BJ (cell line): ENCODE results near the gene MSL3B.
"Not testable (repeated sequence)": the region's sequence is repeated elsewhere in the genome, so short reads cannot be mapped to it uniquely, and the experiment has no call there.

Experiments
- CTCF ChIA-PET: fragments of 350-600 bp; formaldehyde crosslinking; extraction: SDS; loops from one replicate; lab custom pipeline; 2021; ENCODE audit warnings: antibody characterized with exemption, inconsistent platforms; lab: Yijun Ruan, JAX
- POLR2A ChIA-PET: fragments of 300-600 bp; sonication (Branson Sonifier 250); formaldehyde crosslinking; extraction: SDS; loops from one replicate; lab custom pipeline; 2021; ENCODE audit warnings: antibody characterized with exemption; lab: Charles Lee
- DNase-seq: peaks from one replicate; pipeline ENCODE4 v3.0.0-alpha.2; 2011; ENCODE audit warnings: low read depth
- H3K27me3 ChIP-seq: 2 replicates; pipeline ENCODE4 v1.6.0; 2011; ENCODE audit warnings: low read length; ENCODE audit not compliant: control insufficient read depth, insufficient read depth
- H3K36me3 ChIP-seq: 2 replicates; pipeline ENCODE4 v1.5.1; 2011; ENCODE audit warnings: low read length; ENCODE audit not compliant: control insufficient read depth, insufficient read depth
- H3K4me3 ChIP-seq: 2 replicates; pipeline ENCODE4 v1.5.1; 2011; ENCODE audit warnings: low read depth, mild to moderate bottlenecking, control low read depth, low read length
- TF ChIP-seq, protein P1 (sequence below): IDR thresholded peaks from 2 replicates; pipeline ENCODE4 v1.5.1; 2011; ENCODE audit warnings: low read depth, mild to moderate bottlenecking, control low read depth, inconsistent platforms, low read length, moderate library complexity; ENCODE audit not compliant: insufficient read depth

Gene MSL3B

DNA sequence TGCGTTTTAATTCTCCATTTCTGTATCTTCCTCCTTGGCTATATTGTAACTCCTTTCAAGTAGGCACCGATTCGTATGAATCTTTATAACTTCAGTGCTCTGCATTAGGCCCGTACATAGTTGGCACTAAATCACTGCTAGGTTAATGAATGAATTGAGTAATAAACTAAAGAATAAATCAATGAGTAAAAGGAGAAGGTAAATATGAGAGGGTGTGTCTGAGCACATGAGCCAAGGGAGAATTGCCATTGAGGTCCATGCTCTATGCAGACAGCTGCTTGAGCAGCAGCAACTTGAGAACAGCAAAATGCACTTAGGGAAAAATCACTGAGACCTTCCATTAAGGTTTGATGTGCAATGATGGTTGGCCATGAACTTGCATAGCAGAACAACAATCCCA lies 37.8 kb upstream of the MSL3B start:
- POLR2A ChIA-PET: no interaction called here
- no peak for DNase-seq

DNA sequence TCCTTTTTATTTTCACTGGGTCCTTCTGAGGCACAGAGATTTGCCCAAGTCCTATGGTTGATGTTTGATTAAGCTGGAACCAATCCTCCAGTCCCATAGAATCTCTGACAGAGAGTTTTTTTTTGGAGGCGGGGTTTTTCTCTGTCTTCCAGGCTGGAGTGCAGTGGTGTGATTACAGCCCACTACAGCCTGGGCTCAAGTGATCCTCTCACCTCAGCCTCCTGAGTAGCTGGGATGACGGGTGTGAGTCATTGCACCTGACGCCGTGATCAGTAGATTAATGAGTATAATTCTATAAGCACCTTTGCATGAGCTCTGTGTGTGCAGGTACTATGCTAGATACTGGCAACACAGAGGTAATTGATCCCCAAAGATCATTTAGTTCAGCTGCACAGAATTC lies 33.7 kb upstream of the MSL3B start:
- no peak overlapping the region for H3K4me3 ChIP-seq
- POLR2A ChIA-PET: no interaction called here
- H3K27me3 ChIP-seq: no peaks in the 10 kb centered on the region; the same call in 1 of the 2 replicates
- CTCF ChIA-PET: interaction anchor here (1.3 kb wide), 1 partner anchor 22 kb away, joined by 3 read pairs; no protein-coding TSS in a partner anchor
- TF ChIP-seq, protein P1, sequence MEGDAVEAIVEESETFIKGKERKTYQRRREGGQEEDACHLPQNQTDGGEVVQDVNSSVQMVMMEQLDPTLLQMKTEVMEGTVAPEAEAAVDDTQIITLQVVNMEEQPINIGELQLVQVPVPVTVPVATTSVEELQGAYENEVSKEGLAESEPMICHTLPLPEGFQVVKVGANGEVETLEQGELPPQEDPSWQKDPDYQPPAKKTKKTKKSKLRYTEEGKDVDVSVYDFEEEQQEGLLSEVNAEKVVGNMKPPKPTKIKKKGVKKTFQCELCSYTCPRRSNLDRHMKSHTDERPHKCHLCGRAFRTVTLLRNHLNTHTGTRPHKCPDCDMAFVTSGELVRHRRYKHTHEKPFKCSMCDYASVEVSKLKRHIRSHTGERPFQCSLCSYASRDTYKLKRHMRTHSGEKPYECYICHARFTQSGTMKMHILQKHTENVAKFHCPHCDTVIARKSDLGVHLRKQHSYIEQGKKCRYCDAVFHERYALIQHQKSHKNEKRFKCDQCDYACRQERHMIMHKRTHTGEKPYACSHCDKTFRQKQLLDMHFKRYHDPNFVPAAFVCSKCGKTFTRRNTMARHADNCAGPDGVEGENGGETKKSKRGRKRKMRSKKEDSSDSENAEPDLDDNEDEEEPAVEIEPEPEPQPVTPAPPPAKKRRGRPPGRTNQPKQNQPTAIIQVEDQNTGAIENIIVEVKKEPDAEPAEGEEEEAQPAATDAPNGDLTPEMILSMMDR: no peak
- DNase-seq: no peak
- H3K36me3 ChIP-seq: no peaks in the 10 kb centered on the region

More for the DNA sequence above, 37.8 kb upstream of the MSL3B start:
- no peak overlapping the region for H3K4me3 ChIP-seq
- TF ChIP-seq, protein P1: no peak
- H3K36me3 ChIP-seq: no peaks in the 10 kb centered on the region
- no peaks in the 10 kb centered on the region; the same call in 1 of the 2 replicates for H3K27me3 ChIP-seq
- CTCF ChIA-PET: no interaction called here

DNA sequence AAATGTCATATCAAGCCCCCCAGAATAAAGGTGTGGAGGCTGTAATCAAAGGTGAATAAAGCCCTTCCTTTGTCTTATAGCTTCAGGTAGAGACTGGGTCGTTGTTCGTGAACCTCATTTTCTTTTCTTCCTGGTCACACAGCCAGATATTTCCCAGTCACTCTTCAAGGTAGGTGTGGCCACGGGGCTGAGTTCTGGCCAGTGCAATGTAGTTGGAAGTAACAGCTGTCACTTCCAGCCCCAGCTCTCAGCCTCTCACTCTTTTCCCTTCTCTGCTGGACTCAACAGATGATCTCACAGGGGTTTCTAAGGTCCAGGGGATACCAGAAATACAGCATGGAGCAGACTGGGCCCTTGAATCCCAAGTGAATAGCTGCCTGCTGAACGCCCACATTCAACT lies 33.2 kb upstream of the MSL3B start:
- CTCF ChIA-PET: interaction anchor here (1.3 kb wide), 1 partner anchor 21 kb away, joined by 3 read pairs; no protein-coding TSS in a partner anchor
- Histone ChIP-seq H3K27me3 (no peaks in the 10 kb centered on the region; the same call in 1 of the 2 replicates), H3K4me3 (no peak overlapping the region), H3K36me3 (no peaks in the 10 kb centered on the region)
- no peak for DNase-seq
- POLR2A ChIA-PET: no interaction called here
- TF ChIP-seq, protein P1: no peak

DNA sequence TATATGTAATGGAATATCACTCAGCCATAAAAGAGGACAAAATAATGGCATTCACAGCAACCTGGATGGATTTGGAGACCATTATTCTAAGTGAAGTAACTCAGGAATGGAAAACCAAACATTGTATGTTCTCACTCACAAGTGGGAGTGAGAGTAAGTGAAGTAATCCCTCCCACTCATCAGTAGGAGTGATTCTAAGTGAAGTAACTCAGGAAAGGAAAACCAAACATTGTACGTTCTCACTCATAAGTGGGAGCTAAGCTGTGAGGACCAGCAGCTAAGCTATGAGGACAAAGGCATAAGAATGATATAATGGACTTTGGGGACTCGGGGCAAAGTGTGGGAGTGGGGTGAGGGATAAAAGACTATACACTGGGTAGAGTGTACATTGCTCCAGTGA lies 28.1 kb upstream of the MSL3B start:
- POLR2A ChIA-PET, DNase-seq, H3K27me3 ChIP-seq, CTCF ChIA-PET, H3K36me3 ChIP-seq, H3K4me3 ChIP-seq: not testable (repeated sequence)

DNA sequence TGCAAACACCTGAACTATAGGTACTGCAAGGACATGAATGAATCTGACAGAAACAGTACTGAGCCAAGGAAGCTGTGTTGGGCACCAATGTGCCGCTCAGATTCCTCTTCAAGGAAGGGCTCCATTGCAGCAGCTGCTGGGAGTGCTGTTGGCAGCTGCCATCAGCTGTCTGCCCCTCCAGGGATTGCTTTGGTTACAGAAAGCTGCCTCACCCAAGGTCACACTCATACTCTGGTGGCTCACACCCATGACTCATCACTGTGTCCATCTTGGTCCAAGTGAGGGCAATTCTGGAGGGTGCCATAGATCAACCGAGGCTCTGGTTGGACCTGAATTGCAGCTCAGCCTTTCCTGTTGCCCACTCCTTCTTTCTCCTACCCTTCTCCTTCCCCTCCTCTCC lies 24.6 kb upstream of the MSL3B start:
- CTCF ChIA-PET: no interaction called here
- TF ChIP-seq, protein P1: no peak
- no peak for DNase-seq

DNA sequence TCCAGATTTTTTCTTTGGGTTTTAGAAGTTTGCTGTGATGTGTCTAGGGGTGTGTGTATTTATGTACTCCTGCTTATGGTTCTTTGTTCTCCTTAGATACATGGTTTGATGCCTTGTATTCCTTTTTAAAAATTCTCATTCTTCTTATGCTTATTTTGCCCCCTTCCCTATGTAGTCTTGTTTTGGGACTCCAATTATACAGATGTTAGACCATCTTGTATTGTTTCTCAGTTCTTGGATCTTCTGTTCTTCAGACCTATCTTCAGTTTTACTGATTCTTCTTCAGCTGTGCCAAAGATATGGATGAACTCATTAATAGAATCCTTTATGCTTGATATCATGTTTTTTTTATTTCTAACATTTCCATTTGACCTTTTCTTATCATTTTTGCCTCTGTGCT lies 14.2 kb upstream of the MSL3B start:
- Histone ChIP-seq H3K27me3 (no peaks in the 10 kb centered on the region), H3K4me3 (no peak overlapping the region), H3K36me3 (no peaks in the 10 kb centered on the region)
- CTCF ChIA-PET: no interaction called here
- TF ChIP-seq, protein P1: no peak
- no peak for DNase-seq
- POLR2A ChIA-PET: no interaction called here

More for the DNA sequence above, 24.6 kb upstream of the MSL3B start:
- H3K4me3 ChIP-seq: no peak overlapping the region
- POLR2A ChIA-PET: no interaction called here
- no peaks in the 10 kb centered on the region for H3K27me3 ChIP-seq
- no peaks in the 10 kb centered on the region for H3K36me3 ChIP-seq

DNA sequence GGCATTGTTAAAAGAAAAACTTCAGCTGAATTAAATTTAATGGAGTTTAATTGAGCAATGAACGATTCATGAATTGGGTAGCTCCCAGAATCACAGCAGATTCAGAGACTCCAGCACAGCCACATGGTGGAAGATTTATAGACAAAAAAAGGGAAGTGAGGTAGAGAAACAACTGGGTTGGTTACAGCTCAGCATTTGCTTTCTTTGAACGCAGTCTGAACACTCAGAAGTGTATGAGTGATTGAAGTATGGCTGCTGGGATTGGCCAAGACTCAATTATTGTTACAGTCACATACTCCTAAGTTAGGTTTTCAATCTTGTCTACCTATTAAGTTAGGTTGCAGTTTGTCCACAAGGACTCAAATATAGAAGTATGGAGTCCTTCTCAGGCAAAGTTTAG lies 3.9 kb upstream of the MSL3B start:
- DNase-seq, H3K27me3 ChIP-seq, H3K36me3 ChIP-seq, H3K4me3 ChIP-seq, POLR2A ChIA-PET: not testable (repeated sequence)
- CTCF ChIA-PET: interaction anchor here (0.7 kb wide), 1 partner anchor 13 kb away, joined by 4 read pairs; no protein-coding TSS in a partner anchor
